Measurements from ENCODE around the gene ABHD16A.
"Not testable (repeated sequence)": the region's sequence is repeated elsewhere in the genome, so short reads cannot be mapped to it uniquely, and the experiment has no call there.

ABHD16A gene

DNA sequence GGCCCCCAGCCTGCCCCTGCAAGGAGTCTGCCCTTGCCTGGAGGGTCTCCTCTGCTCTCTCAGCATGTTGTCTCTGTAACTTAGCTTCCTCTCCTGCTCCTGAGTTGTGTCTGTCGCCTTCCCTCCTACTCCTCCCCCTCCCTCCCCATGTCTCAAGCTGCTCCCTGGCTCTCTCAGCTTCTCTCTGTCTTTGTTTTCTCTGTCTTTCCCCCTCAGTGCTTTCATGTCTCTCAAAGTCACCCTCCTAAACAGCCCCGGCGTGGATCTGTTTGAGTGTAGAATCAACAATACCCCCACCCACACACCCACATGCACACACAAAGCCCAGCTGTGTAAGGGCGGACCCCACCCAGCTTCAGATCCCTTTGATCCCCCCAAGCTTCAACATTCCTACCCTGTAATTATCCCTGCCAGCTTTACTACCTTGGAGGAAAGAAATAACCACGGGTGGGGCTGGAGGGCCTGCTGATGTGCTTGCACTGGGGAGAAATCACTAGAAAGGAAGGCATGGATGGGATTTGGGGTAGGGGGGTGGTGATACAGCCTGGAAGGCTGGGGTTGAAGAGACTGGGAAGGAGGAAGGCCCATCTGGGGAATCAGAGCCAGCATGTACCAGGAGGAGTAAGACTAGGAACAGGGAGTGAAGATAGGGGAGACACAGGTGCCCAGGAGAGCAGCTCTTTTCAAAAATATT lies 11.0 kb upstream of the ABHD16A start:
- peak; percentile 82 for DNase-seq

DNA sequence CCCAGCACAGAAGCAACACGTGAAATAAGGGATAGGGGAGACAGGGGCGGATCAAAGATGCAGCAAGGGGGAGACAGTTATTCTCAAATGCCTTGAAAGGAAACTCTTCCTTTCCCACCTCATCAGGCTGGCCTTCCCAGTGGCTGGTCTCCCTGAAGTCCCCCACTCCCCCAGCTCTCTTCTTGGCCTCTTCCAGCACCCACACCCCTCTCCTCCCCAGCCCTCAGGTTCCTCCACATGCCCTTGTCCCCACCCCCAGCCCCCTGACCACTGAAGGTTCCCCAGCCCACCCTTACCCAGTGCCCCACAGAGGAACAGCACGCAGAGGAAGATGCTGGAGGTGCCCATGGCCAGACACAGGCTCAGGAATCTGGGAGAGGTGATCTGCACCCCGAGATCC lies 10.3 kb upstream of the ABHD16A start:
- no peak for DNase-seq

DNA sequence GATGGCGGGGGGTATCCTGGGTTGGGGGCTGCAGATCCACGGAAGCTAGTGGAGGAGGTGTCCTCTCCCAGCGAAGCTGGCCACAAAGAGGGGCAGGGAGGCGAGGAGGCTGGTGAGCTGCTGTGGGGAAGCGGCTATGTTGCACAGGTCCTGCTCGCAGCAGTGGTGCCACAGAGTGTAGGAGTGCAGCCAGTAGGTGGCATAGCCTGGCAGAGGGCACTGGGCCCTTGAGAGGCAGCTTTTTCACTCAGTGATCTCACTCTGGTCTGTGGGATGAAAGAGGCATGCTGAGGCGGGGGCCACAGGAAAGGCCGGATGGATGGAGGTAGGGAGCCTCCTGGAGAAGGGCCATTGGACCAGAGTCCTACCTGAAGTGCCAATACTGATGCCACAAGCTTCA lies 9.2 kb upstream of the ABHD16A start:
- no peak for DNase-seq

GRCh38 chr6:31711233-31711632 lies 8.1 kb upstream of the ABHD16A start:
- no peak for DNase-seq

- DNase-seq: no peak
Measured at GRCh38 chr6:31710523-31711219, 7.5 kb upstream of the ABHD16A start.

DNA sequence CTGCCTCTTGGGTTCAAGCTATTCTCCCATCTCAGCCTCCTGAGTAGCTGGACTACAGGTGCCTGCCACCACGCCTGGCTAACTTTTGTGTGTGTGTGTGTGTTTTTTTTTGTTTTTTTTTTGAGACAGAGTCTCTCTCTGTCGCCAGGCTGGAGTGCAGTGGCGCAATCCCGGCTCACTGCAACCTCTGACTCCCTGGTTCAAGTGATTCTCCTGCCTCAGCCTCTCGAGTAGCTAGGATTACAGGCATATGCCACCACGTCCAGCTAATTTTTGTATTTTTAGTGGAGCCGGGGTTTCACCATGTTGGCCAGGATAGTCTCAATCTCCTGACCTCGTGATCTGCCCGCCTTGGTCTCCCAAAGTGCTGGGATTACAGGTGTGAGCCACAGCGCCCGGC lies 6.0 kb upstream of the ABHD16A start:
- not testable (repeated sequence) for DNase-seq

DNA sequence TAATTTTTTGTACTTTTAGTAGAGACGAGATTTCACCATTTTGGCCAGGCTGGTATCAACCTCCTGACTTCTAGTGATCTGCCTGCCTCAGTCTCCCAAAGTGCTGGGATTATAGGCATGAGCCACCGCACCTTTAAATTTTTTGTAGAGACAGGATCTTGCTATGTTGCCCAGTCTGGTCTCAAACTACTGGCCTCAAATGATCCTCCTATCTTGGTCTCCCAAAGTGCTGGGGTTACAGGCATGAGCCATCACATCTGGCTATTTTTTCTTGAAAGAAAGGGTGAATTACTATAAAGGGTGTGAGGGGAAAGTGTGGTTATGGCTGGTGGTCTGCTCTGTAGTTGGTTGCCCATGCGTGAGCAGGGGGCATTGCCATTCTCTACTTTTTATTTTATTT lies 5.1 kb upstream of the ABHD16A start:
- no peak for DNase-seq

GRCh38 chr6:31707701-31708100 lies 4.6 kb upstream of the ABHD16A start:
- DNase-seq: no peak

DNA sequence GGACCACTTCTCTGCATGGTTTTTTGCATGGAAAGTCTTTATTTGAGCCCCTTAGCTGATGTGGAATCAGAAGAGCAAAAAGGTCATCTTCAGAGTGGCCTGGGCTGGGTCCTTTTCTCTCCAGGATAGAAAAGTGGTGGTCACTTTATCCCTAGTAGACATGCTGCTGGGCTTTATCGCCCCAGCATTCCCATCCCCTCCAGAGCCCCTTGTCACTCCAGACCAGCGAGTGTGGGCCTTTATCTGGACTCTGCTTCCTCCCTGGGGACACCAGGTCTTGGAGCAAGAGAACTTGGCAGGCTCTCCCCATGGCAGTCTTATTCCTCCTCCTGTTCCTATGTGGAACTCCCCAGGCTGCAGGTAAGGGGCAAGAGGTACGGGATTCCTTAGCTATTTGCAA lies 3.5 kb upstream of the ABHD16A start, which contains the start of gene LY6G6F:
Gene LY6G6F, plus strand, starts transcription at position 268 of the 400 bp plus-strand sequence. Its CDS starts 41 bp downstream, at position 309.
- DNase-seq: no peak

DNA sequence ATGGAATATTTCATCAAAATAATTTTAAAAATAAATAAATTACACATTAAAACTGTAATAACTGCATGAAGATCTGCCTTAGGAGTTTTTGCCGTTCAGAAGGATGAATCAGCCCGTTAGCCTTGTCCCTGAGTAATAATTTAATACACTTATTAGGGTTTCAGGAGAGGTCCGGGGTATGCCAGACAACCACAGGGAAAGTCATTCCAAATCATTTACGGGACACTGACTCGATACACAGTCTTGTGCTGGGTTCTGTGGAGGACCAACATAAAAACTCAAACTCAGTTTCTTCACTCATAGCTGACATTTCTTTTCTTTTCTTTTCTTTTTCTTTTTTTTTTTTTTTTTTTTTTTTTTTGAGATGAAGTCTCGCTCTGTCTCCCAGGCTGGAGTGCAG lies 2.8 kb upstream of the ABHD16A start:
- DNase-seq: peak; percentile 71

- DNase-seq: no peak
Measured at GRCh38 chr6:31702405-31702818, 712 bp downstream of the ABHD16A start.

GRCh38 chr6:31701666-31702404 lies 1.3 kb downstream of the ABHD16A start:
- DNase-seq: no peak

- no peak for DNase-seq
Measured at GRCh38 chr6:31700740-31701401, 2.3 kb downstream of the ABHD16A start.

DNA sequence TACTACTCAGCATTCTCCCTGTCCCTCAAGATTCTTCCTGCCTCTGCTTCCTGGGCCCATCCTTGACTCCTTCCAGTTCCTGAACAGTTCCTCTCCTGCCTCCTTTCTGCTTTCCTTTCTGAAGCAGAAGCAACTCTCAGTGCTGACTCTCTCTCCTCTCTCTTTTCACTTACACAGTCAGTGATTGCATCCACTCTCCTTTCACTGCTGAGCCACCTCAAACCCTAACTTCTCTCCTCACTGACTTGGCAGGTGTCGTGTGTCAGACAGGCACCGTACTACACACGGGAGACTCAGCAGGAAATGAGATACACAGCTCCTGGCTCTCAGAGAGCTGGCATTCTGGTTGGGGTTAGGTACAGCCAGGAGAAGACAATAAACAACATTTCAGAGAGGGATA lies 5.6 kb downstream of the ABHD16A start:
- DNase-seq: no peak

DNA sequence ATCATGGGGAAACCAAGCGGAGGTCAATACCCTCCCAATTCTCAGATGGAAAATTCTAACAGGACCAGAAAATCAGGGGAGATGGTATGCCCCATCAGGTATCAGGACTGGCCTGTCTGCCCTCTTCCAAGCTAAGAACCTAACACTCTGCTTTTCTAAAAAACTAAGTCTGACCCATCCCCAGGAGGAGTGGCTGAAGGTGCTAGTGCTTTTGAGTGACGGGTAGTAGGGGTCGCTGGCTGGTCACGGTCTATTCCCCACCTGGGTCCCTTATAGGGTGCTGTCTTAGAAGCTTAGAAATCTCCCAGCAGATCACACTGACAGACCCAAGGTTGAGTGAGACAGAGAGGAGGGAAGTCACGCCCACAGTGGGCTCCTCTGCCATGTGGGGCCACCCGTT lies 9.6 kb downstream of the ABHD16A start:
- DNase-seq: no peak

- no peak for DNase-seq
Measured at GRCh38 chr6:31692886-31693285, 10.2 kb downstream of the ABHD16A start.

DNA sequence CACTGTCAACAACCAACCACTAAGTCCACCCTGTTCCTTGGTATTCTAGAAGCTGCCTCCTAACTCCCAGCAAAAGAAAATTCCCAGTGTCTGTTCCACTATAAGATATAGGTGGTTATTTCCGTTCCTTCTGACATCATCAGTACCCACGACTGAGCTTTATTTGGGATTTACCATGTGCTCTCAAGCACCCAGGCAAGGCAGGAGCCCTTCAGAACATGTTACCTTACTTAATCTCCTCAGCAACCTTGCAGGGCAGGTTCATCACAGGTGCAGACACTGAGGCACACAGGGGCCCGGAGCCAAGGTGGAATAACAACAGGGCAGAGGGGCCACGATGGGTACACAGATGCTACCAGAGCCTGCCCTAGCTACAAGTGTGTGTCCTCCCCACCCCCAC lies 10.8 kb downstream of the ABHD16A start:
- no peak for DNase-seq

- DNase-seq: no peak
Measured at GRCh38 chr6:31691564-31692108, 11.5 kb downstream of the ABHD16A start.

DNA sequence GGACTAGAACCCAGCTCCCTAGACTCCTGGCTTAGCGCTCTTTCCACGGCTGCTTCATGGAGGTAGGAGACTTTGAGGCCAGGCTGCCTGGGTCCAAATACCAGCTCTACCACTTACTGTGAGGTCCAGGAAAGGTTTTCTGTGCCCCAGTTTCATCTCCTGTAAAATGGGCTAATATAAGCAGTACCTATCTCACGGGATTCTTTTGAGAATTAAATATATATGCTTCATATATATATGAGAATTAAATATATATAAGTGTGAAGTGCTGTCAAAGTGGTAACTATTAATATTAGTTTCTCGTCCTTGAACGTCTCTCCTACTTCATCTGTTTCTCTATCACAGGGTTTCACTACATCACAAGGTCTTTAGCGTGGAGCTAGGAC lies 12.1 kb downstream of the ABHD16A start:
- no peak for DNase-seq

GRCh38 chr6:31690231-31691077 lies 12.7 kb downstream of the ABHD16A start:
- DNase-seq: no peak

DNA sequence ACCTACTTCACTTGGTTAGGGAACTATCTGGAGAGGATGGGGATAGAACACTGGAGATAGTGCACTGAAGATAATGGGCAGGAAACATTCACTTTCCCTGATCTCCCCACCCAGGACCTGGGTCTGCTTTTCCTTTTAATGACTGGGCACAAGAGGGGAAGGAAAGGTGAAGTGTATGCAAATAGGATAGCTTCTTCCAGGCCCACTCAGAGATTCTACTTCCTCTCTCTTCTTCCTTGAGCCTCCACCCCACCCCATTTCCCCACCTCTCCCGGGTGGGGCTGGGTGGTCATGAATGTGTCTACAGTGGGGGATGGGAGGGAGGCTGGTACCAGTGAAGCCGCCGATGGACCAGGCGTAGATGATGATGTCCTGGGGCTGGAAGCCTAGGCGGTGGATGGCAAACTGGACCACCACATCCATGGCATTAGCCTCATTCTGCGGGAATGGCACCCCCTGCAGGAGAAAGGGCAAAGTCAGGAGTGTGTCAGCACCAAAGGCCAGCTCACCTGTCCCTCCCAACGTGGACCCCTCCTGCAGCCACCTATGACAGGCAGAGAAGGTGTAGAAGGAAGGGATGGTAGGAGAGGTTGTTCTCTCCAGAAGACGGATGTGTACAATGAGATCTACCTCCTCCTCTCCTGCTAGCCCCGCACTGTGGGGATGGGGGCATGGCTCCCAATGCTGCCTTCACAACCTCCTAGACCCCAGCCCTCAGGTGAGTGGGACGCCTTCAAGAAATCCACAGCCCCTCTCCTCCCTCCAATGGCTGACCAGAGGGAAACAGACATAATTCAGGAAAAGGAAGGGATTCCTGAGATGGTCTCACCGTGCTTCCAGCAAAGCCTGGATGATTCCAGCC lies 13.6 kb downstream of the ABHD16A start:
- DNase-seq: no peak

Measured in eye (tissue), 1 donor.